Measurements from ENCODE around the gene MEIS2.

The MEIS2 gene

GRCh38 chr15:37007301-37007700 is 93.0 kb downstream of the MEIS2 start:
- CTCF ChIA-PET: no interaction called here
- no peak for DNase-seq (ENCODE audit: extremely low spot score)
- no peak for TF ChIP-seq L3MBTL2 (conservative IDR thresholded peaks at IDR 0.05)
- no peak for TF ChIP-seq FOXA1 (IDR thresholded peaks at IDR 0.05)
- no peak for TF ChIP-seq SP1 (IDR thresholded peaks at IDR 0.05)
- no peak for TF ChIP-seq ARNT (IDR thresholded peaks at IDR 0.05)
- no peak for TF ChIP-seq TARDBP (IDR thresholded peaks at IDR 0.05)
- no peak for TF ChIP-seq FOXM1 (IDR thresholded peaks at IDR 0.05; ENCODE audit: borderline replicate concordance)
- TF ChIP-seq FOXK2 (IDR thresholded peaks at IDR 0.05): no peak
- no peak for TF ChIP-seq HDGF (IDR thresholded peaks at IDR 0.05; ENCODE audit: borderline replicate concordance)
- TF ChIP-seq NFRKB (IDR thresholded peaks at IDR 0.05): no peak
- TF ChIP-seq LEF1 (IDR thresholded peaks at IDR 0.05; ENCODE audit: borderline replicate concordance): no peak
- TF ChIP-seq PKNOX1 (IDR thresholded peaks at IDR 0.05): no peak
- no peak for TF ChIP-seq BHLHE40 (IDR thresholded peaks at IDR 0.05; ENCODE audit: borderline replicate concordance)
- TF ChIP-seq CTBP1 (IDR thresholded peaks at IDR 0.05; ENCODE audit: borderline replicate concordance): no peak
- no peak for TF ChIP-seq SUZ12 (IDR thresholded peaks at IDR 0.05)
- TF ChIP-seq ELF4 (IDR thresholded peaks at IDR 0.05): no peak
- POLR2A ChIA-PET: no interaction called here

GRCh38 chr15:37004981-37005735 is 95.2 kb downstream of the MEIS2 start:
- TF ChIP-seq NFRKB (IDR thresholded peaks at IDR 0.05): no peak
- no peak for TF ChIP-seq FOXM1 (IDR thresholded peaks at IDR 0.05; ENCODE audit: borderline replicate concordance)
- no peak for TF ChIP-seq LEF1 (IDR thresholded peaks at IDR 0.05; ENCODE audit: borderline replicate concordance)
- no peak for TF ChIP-seq ZNF384 (IDR thresholded peaks at IDR 0.05)
- no peak for TF ChIP-seq PKNOX1 (IDR thresholded peaks at IDR 0.05)
- TF ChIP-seq BHLHE40 (IDR thresholded peaks at IDR 0.05; ENCODE audit: borderline replicate concordance): no peak
- no peak for TF ChIP-seq ARNT (IDR thresholded peaks at IDR 0.05)
- no peak for TF ChIP-seq CTBP1 (IDR thresholded peaks at IDR 0.05; ENCODE audit: borderline replicate concordance)
- no peak for TF ChIP-seq ELF4 (IDR thresholded peaks at IDR 0.05)
- no peak for TF ChIP-seq HDGF (IDR thresholded peaks at IDR 0.05; ENCODE audit: borderline replicate concordance)
- no peak for TF ChIP-seq TARDBP (IDR thresholded peaks at IDR 0.05)
- no peak for TF ChIP-seq L3MBTL2 (conservative IDR thresholded peaks at IDR 0.05)
- no peak for TF ChIP-seq SP1 (IDR thresholded peaks at IDR 0.05)
- no peak for TF ChIP-seq FOXA1 (IDR thresholded peaks at IDR 0.05)
- no peak for TF ChIP-seq SUZ12 (IDR thresholded peaks at IDR 0.05)
- no peak for TF ChIP-seq FOXK2 (IDR thresholded peaks at IDR 0.05)
- ChIA-PET CTCF (no interaction called here), POLR2A (no interaction called here)
- no peak for DNase-seq (ENCODE audit: extremely low spot score)

GRCh38 chr15:37004373-37004869 is 95.9 kb downstream of the MEIS2 start:
- CTCF ChIA-PET: no interaction called here
- TF ChIP-seq FOXK2 (IDR thresholded peaks at IDR 0.05) (no peak), BHLHE40 (IDR thresholded peaks at IDR 0.05; ENCODE audit: borderline replicate concordance) (no peak), ARNT (IDR thresholded peaks at IDR 0.05) (no peak), FOXA1 (IDR thresholded peaks at IDR 0.05) (no peak), L3MBTL2 (conservative IDR thresholded peaks at IDR 0.05) (no peak), HDGF (IDR thresholded peaks at IDR 0.05; ENCODE audit: borderline replicate concordance) (no peak), TARDBP (IDR thresholded peaks at IDR 0.05) (no peak), CTBP1 (IDR thresholded peaks at IDR 0.05; ENCODE audit: borderline replicate concordance) (no peak), PKNOX1 (IDR thresholded peaks at IDR 0.05) (no peak), ELF4 (IDR thresholded peaks at IDR 0.05) (no peak), SP1 (IDR thresholded peaks at IDR 0.05) (no peak), NFRKB (IDR thresholded peaks at IDR 0.05) (no peak), SUZ12 (IDR thresholded peaks at IDR 0.05) (no peak), ZNF384 (IDR thresholded peaks at IDR 0.05) (no peak), LEF1 (IDR thresholded peaks at IDR 0.05; ENCODE audit: borderline replicate concordance) (no peak), FOXM1 (IDR thresholded peaks at IDR 0.05; ENCODE audit: borderline replicate concordance) (no peak)
- POLR2A ChIA-PET: no interaction called here

GRCh38 chr15:37002041-37002672 is 98.2 kb downstream of the MEIS2 start:
- ChIA-PET CTCF (no interaction called here), POLR2A (no interaction called here)
- no peak for DNase-seq (ENCODE audit: extremely low spot score)
- no peak for TF ChIP-seq SP1 (IDR thresholded peaks at IDR 0.05)
- no peak for TF ChIP-seq ZNF384 (IDR thresholded peaks at IDR 0.05)
- TF ChIP-seq BHLHE40 (IDR thresholded peaks at IDR 0.05; ENCODE audit: borderline replicate concordance): no peak
- no peak for TF ChIP-seq PKNOX1 (IDR thresholded peaks at IDR 0.05)
- no peak for TF ChIP-seq TARDBP (IDR thresholded peaks at IDR 0.05)

More at GRCh38 chr15:37004373-37004869, 95.9 kb downstream of the MEIS2 start:
- DNase-seq (ENCODE audit: extremely low spot score): no peak

GRCh38 chr15:37001417-37001816 is 98.9 kb downstream of the MEIS2 start:
- CTCF ChIA-PET: no interaction called here
- no peak for DNase-seq (ENCODE audit: extremely low spot score)
- no peak for TF ChIP-seq PKNOX1 (IDR thresholded peaks at IDR 0.05)
- no peak for TF ChIP-seq CTBP1 (IDR thresholded peaks at IDR 0.05; ENCODE audit: borderline replicate concordance)
- no peak for TF ChIP-seq ARNT (IDR thresholded peaks at IDR 0.05)
- no peak for TF ChIP-seq NFRKB (IDR thresholded peaks at IDR 0.05)
- TF ChIP-seq ZNF384 (IDR thresholded peaks at IDR 0.05): no peak
- TF ChIP-seq FOXA1 (IDR thresholded peaks at IDR 0.05): no peak
- POLR2A ChIA-PET: no interaction called here

Data from HEK293T (cell line).